Stimulated activated naive B cell treated with anti-CD40 and anti-IgM and Interleukin-4, amounts not matched to agents 10 μg/mL and 1 μg/mL and 100 μg/mL, for 72 hours (primary cell): ENCODE results near the gene RASD2.

Source experiments
- ATAC-seq, 2 donors: fragments of 150-1000 bp; cut with Tn5 transposase; replicated peaks; 2 replicates each; pipeline ENCODE4 v1.10.0; 2021; ENCODE audit warnings: moderate library complexity in 1 of 2
- DNase-seq: peaks from one replicate; pipeline ENCODE4 v3.0.0; 2021
- H3K27ac Mint-ChIP-seq: one replicate; pipeline ENCODE4 v1.8.0; 2022; ENCODE audit warnings: mild to moderate bottlenecking, mixed read lengths
- H3K27me3 Mint-ChIP-seq, 2 donors: one replicate each; pipeline ENCODE4 v1.8.0; 2022; ENCODE audit warnings: mixed read lengths in 2 of 2
- H3K36me3 Mint-ChIP-seq, 2 donors: one replicate each; pipeline ENCODE4 v1.8.0; 2022; ENCODE audit warnings: mixed read lengths in 2 of 2, mild to moderate bottlenecking in 1 of 2
- H3K4me1 Mint-ChIP-seq, 2 donors: one replicate each; pipeline ENCODE4 v1.8.0; 2022; ENCODE audit warnings: mixed read lengths in 2 of 2, mild to moderate bottlenecking in 1 of 2
- H3K4me3 Mint-ChIP-seq, 2 donors: one replicate each; pipeline ENCODE4 v1.8.0; 2022; ENCODE audit warnings: mild to moderate bottlenecking in 2 of 2, mixed read lengths in 2 of 2, moderate library complexity in 1 of 2
- H3K9me3 Mint-ChIP-seq, 2 donors: one replicate each; pipeline ENCODE4 v1.8.0; 2022; ENCODE audit warnings: mixed read lengths in 2 of 2, mild to moderate bottlenecking in 1 of 2

Gene RASD2

DNA sequence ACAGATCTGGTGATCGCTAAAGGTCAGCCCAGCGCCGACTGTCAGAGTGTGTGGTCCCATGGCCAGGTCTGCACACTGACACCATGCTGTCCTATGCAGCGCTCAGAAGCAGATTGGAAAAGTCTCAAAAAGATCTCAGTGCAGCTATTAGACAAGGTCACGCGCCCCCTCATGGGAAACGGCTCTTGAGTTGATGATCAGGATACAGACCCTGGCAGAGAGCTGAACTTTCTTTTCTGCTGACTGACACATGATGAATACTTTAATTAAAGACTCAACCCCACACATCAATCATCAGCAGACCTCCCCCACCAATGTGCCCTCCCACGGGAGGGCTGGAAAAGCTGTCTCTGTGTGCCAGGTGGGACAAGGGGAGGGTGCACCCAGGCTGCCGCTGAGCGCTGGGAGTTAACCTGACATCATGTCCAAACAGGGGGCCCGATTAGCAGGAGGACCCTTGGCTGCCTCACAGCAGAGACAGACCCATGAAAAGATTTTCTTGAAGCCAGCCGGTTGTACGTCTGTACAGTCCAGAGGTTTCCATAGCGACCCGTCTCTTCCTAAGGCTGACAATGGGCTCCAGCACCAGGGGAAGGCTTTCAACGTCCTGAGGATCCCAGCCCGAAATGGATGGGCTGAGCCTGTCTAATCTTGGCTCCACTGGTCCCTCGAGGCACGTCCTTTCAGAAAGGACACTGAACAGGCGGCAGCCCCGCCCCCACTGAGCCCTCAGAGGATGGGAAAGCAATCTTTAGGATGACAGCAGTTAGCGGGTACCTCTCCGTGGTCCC is 26.9 kb downstream of the RASD2 start:
- DNase-seq = no peak
- H3K4me3 Mint-ChIP-seq = no peak overlapping the region
- peaks cover 5 to 8% of the 10 kb centered on the region in 2 donors for H3K4me1 Mint-ChIP-seq
- peaks cover 28 to 38% of the 10 kb centered on the region in 2 donors for H3K27me3 Mint-ChIP-seq
- no peak for ATAC-seq
- H3K27ac Mint-ChIP-seq = no peak overlapping the region
- H3K36me3 Mint-ChIP-seq = no peaks in the 10 kb centered on the region
- H3K9me3 Mint-ChIP-seq = no peaks in the 10 kb centered on the region

DNA sequence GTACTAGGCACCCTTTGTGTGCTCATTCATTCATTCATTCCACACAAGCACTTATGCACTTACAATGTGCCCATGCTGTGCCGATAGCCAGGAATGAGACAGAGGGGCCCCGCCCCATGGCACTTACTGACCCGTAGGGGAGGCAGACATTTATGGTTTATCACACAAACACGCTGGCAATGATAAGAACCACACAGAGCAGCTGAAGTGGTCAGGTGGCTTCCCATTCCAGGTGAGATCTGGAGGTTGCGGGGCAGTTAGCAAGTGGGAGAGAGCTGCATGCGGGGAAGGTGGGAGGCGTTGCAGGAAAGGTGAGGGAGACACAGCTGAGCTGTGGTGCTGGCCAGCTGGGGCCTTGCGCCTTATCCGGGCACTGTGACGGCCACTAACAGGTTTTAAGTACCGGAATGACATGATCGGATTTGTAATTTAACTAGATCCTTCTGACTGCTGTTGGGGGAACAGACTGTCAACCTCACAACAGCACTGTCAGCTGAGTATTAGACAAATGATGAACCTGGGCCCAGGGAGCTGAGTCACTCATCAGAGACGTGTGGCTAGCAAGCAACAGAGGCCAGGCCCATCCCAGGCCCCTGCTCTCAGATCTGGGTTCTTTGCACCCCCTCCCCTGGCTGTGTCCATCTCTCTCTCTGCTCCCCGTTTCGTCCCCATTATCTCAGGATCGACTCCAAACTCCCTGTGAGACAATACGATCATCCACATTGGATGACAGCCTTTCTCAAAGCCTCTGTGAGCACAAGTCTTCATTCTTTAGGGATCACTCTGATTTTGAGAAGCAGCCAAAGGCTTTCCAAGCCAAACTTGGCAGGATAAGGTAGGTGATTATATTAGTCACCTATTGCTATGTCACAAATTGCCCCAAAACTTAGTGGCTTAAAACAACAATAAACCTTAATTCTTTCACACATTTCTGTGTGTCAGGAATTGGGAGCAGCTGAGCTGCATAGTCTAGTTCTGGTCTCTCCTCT is 28.4 kb downstream of the RASD2 start:
- Mint-ChIP-seq H3K4me1 (no peaks in the 10 kb centered on the region), H3K27ac (no peak overlapping the region), H3K4me3 (no peak overlapping the region), H3K36me3 (no peaks in the 10 kb centered on the region), H3K9me3 (no peaks in the 10 kb centered on the region), H3K27me3 (peaks cover 19 to 33% of the 10 kb centered on the region in 2 donors)
- ATAC-seq (no peak), DNase-seq (no peak)

DNA sequence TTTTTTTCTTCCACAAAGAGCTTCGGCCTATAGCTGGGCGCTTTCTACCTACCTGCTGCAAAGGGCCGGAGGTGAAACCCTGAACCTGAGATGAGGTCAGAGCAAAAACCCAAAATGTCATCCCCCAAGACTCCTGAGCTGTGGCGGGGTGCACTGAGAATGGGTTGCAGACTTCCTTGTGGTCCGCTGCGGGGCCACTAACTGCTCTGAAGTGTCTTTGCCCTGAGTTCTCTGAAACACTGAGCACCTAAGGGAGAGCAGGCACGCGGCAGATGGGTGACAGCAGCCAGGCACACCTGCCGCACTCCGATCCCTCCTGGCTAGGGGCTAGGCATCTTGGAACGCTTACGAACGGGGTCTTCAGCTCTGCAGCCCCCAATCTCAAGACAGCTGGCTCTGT is 29.3 kb downstream of the RASD2 start:
- no peak for ATAC-seq
- Mint-ChIP-seq H3K27me3 (peaks cover 26 to 31% of the 10 kb centered on the region in 2 donors), H3K4me3 (no peak overlapping the region), H3K27ac (no peak overlapping the region), H3K36me3 (no peaks in the 10 kb centered on the region), H3K9me3 (no peaks in the 10 kb centered on the region), H3K4me1 (no peaks in the 10 kb centered on the region)
- no peak for DNase-seq

DNA sequence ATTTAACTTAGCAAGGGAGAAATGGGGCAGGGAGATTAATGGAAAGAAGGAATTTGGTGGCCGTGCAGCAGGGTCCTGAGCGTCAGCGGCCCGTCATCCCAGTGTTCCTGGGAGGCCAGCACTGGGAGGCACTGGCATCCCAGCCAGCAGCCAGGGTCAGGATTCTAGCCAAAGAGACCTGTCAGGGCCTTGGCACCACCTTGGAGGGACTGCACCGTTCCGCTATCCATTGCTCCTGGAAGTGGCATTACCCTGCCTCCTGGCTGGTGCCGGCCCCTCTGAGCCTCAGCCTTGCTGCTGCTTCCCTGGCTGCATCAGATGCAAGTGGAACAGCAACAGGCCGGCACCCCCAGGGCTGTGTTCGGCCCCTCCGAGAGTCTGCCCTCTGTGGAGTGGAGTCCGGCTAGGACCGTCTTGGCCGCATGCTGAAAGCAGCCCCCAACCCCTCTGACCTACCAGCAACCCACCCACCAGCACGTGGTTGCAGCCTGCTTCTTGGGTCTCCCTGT is 30.1 kb downstream of the RASD2 start:
- Mint-ChIP-seq H3K36me3 (no peaks in the 10 kb centered on the region), H3K27ac (no peak overlapping the region), H3K4me3 (no peak overlapping the region), H3K27me3 (peaks cover 29 to 30% of the 10 kb centered on the region in 2 donors), H3K4me1 (peaks cover 0 to 3% of the 10 kb centered on the region in 2 donors), H3K9me3 (no peaks in the 10 kb centered on the region)
- DNase-seq (no peak), ATAC-seq (no peak)

DNA sequence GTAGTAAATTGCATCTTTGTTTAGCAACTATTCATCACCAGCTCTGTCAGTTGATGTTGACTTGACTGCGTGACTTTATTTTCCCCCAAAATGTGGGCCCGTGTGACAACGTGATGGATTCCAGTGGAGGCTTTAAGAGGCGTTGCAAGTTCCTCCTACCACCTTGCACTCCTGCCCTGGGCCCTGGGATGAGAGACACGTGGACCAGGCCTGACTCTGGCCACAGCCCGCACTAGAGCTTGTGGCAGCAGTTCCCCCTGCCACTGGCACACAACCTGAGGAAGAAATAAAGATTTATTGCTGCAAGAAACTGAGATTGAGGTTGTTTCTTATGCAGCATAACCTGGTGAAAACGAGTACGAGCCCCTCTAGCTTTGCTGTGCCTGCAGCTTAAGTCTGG is 31.9 kb downstream of the RASD2 start:
- no peak overlapping the region for H3K4me3 Mint-ChIP-seq
- peaks cover 29 to 30% of the 10 kb centered on the region in 2 donors for H3K27me3 Mint-ChIP-seq
- DNase-seq (no peak), ATAC-seq (no peak)
- H3K4me1 Mint-ChIP-seq = peaks cover 0 to 3% of the 10 kb centered on the region in 2 donors
- no peaks in the 10 kb centered on the region for H3K9me3 Mint-ChIP-seq
- H3K27ac Mint-ChIP-seq = no peak overlapping the region
- no peaks in the 10 kb centered on the region for H3K36me3 Mint-ChIP-seq

DNA sequence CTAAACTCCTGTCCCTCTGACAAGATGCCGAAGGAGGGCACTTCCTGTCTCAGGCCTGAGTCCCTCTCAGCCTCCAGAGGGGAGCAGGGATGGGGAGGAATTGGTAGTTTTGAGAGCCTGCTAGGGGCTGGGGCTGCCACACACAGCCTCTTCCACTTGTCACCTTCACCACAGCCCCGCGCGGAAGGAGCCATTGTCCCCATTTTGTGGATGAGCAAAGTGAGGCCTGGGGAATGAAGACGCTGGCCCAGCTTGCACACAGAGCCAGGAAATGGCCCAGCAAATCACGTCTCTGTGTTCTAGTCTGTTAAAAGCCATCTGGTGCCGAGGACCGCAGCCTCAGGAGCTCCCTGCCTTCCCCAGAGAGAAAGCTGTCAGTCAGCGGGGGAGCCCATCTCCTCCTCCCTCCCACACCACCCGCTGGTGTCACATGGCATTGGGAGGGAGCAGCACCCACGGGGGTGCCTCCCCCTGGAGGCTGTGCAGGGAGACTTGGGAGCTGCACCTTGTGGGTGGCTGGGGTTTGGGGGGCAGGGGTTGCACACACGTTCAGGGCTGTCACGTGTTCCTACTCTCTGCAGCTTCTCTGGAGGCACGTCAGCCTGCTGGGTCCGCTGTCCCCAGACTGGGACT is 34.6 kb downstream of the RASD2 start:
- H3K27ac Mint-ChIP-seq = no peak overlapping the region
- H3K36me3 Mint-ChIP-seq = no peaks in the 10 kb centered on the region
- ATAC-seq (peak; percentile 56 to 57), DNase-seq (no peak)
- peaks cover 0 to 6% of the 10 kb centered on the region in 2 donors for H3K4me1 Mint-ChIP-seq
- no peak overlapping the region for H3K4me3 Mint-ChIP-seq
- H3K27me3 Mint-ChIP-seq = peaks cover 17 to 28% of the 10 kb centered on the region in 2 donors
- peaks cover 4 to 5% of the 10 kb centered on the region in 2 donors for H3K9me3 Mint-ChIP-seq

DNA sequence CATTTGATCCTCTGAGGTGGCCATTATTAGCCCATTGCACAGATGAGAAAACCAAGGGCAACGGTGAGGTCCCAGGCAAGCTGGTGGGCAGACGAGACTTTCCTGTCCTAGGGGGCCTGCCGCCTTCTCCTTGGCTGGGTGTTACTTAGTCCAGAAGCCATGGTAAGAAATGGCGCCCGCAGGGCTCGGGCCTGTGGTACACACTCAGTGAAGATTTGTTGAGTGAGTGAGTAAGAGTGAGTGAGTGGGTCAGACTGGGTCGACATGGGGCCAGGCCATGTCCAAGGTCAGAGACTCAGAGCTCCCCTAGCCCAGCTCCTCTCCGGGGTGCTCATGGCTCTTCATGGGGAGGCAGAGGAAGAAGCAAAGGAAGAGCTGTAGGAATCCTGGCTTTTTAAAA is 36.0 kb downstream of the RASD2 start:
- Mint-ChIP-seq H3K27ac (no peak overlapping the region), H3K27me3 (peaks cover 17 to 20% of the 10 kb centered on the region in 2 donors), H3K4me3 (no peak overlapping the region), H3K4me1 (peaks cover 0 to 6% of the 10 kb centered on the region in 2 donors), H3K36me3 (no peaks in the 10 kb centered on the region), H3K9me3 (peaks cover 4 to 5% of the 10 kb centered on the region in 2 donors)
- no peak for DNase-seq
- no peak for ATAC-seq

DNA sequence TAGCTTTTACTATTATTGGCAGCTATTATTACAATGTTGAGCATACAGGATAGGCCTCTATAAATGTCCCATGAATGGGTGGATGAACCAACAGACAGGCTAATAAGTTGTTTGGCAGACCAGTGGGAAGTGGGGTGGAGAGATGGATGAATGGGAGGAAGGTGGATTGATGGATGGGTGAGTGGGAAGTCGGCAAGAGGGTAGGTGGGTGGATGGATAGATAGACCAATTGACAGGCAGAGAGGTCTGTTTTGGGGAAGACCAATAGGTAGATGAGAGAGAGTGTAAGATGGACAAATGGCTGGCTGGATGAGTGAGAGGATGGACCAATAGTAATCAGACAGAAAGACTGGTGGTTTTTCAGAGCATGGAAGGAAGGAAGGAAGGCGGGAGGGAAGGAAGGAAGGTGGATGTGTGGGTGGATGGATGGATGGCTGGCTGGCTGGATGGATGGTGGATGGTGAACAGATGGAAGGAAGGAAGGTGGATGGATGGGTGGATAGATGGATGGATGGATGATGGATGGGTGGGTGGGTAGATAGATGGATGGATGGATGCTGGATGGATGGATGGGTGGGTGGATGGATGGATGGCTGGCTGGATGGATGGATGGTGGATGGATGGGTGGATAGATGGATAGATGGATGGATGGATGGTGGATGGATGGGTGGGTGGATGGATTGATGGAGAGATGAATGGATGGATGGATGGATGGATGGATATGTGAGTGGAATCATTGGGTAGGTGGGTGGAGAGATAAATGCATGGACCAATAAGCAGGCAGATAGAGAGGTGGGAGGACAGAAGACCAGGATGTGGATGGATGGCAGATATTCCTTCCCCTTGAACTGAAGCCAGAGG is 37.4 kb downstream of the RASD2 start:
- Mint-ChIP-seq H3K4me3 (no peak overlapping the region), H3K36me3 (no peaks in the 10 kb centered on the region), H3K27me3 (peaks cover 18 to 20% of the 10 kb centered on the region in 2 donors), H3K4me1 (peaks cover 2 to 8% of the 10 kb centered on the region in 2 donors), H3K27ac (no peak overlapping the region), H3K9me3 (peaks cover 4 to 5% of the 10 kb centered on the region in 2 donors)
- no peak for ATAC-seq
- DNase-seq = no peak

DNA sequence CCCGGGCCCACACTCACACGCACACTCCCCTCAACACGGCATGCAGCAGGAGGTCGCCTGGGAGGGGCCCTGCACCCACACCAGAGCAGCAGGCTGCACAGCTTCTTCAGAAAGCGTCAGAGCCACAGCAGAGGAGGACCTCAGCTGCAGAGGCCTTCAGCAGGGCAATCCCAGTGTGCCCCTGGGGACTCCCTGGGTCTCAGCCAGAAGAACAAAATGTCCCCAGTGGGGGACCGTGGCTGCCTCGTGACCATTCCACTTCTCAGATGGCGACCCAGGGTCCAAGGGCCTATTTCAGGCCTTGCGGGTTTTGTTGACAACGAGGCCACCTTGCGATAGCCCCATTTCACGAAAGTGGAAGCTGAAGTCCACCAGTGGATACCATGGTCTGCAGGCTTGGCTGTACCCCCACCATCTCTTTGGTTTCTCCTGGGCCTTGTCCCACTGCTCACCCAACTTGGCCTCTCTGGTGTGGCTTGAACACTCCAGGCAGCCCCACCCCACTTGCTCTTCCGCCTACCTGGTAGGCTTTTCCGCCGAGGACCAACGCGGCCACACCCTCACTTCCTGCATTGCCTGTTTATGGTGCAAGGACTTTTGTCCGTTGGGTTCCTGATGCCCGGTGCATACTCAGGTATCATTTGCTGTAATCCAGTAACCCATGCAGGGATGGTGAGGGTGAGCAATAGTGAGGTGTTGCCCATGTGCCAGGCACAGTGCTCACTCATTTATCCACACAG is 38.4 kb downstream of the RASD2 start:
- no peak for ATAC-seq
- DNase-seq = no peak
- Mint-ChIP-seq H3K27ac (no peak overlapping the region), H3K36me3 (no peaks in the 10 kb centered on the region), H3K27me3 (peaks cover 26 to 28% of the 10 kb centered on the region in 2 donors), H3K9me3 (peaks cover 4 to 5% of the 10 kb centered on the region in 2 donors), H3K4me1 (peaks cover 8 to 12% of the 10 kb centered on the region in 2 donors), H3K4me3 (no peak overlapping the region)

DNA sequence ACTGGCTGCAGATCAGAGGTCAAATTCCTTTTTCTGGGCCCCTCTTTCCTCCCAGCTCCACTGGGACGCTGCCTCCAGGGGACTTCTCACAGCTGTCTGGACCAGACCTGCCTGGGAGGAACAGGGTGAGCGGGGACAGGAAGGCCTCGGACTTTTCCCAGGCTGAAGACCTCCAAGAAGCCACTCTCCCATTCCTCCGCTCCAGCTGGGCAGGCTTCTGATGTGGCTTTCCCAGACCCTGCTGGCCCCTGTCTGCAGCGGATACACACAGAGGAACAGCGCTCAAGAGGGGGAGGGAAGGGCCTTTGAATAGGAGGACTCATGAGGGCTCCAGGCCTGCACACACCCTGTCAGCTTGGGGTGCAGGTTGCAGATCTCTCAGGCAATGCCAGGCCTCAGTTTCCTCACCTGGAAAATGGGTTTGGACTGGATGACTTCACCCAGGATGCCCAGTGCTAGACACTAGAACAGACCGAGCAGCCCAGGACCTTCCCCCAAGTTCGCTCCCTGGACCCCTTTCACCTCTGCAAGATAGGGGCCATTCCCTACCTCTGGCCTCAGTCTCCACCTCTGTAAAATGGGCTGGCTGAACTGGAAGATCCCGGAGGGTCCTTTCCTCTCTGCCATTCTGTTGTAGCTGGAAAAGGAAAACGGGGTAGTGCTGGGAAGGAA is 39.9 kb downstream of the RASD2 start:
- peaks cover 8 to 9% of the 10 kb centered on the region in 2 donors for H3K4me1 Mint-ChIP-seq
- DNase-seq (no peak), ATAC-seq (no peak)
- H3K27me3 Mint-ChIP-seq = peaks cover 15 to 22% of the 10 kb centered on the region in 2 donors
- H3K27ac Mint-ChIP-seq = no peak overlapping the region
- H3K9me3 Mint-ChIP-seq = peaks cover 4 to 5% of the 10 kb centered on the region in 2 donors
- no peaks in the 10 kb centered on the region for H3K36me3 Mint-ChIP-seq
- H3K4me3 Mint-ChIP-seq = no peak overlapping the region

DNA sequence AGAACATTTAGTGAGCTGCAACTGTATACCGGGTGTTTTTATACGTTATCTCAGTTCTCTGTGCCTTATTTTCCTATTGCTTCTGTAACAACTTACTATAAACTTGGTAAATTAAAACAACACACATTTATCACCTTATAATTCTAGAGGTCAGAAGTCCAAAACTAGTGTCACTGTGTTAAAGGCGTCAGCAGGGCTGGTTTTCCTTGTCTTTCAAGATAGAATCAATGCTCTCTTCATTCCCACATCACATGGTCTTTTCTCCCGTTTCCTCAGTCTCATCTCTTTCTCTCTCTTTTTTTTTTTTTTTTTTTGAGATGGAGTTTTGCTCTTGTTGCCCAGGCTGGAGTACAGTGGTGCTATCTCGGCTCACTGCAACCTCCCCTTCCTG is 40.4 kb downstream of the RASD2 start:
- peaks cover 10 to 21% of the 10 kb centered on the region in 2 donors for H3K27me3 Mint-ChIP-seq
- H3K4me3 Mint-ChIP-seq = no peak overlapping the region
- no peak for DNase-seq
- H3K4me1 Mint-ChIP-seq = peaks cover 8 to 9% of the 10 kb centered on the region in 2 donors
- H3K27ac Mint-ChIP-seq = no peak overlapping the region
- H3K36me3 Mint-ChIP-seq = no peaks in the 10 kb centered on the region
- no peak for ATAC-seq
- peaks cover 4 to 5% of the 10 kb centered on the region in 2 donors for H3K9me3 Mint-ChIP-seq

DNA sequence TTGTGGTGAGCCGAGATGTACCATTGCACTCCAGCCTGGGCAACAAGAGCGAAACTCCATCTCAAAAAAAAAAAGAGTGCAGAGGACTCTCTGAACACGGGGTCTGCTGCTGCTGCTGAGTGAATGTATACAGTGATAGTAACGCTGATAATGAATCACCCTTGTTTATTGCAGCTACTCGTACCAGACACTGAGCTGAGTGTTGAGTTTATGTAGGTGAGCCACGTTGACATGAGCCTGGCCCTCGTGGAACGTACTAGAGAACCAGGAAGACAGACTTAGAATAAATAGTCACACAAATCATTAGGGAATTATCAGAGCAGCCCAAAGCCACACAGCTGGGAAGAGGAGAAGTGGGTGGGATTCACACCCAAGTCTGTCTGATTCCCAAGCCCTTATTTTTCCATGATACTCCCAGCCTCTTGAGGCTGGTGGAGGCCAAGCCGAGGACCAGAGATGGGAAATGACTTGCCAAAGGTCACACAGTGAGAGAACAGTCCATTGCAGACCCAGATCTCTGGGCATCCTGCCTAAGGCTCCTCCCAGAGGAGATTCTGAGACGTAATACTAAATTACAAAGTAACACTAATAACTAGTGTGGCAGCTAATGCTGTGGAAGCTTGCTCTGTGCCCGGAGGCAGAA is 41.7 kb downstream of the RASD2 start:
- Mint-ChIP-seq H3K27ac (no peak overlapping the region), H3K4me3 (no peak overlapping the region), H3K9me3 (peaks cover 4 to 5% of the 10 kb centered on the region in 2 donors), H3K27me3 (peaks cover 9 to 20% of the 10 kb centered on the region in 2 donors), H3K36me3 (no peaks in the 10 kb centered on the region), H3K4me1 (peaks cover 8 to 9% of the 10 kb centered on the region in 2 donors)
- DNase-seq = no peak
- ATAC-seq = peak; percentile 8 to 19
